ENCODE results near the gene LRMDA.

LRMDA gene

DNA sequence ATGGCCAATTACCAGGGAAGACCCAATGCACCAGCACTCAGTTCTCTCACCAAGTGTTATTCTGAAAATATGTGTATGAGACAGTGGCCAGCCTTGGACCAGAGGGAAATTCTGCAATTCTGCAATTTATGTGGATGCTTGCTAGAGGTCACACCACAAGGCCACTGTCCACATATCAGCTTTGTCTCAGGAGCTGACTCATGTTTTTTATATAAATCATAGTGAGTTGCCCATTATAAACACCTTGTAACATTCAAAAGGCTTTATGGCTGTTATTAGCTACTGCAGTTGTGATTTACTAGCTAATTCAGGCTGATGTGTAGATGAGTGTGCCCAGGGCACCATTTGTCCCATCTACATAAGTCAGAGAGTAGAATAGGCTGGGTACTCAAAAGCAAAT, 649.0 kb downstream of the LRMDA start:
- no peak for TF ChIP-seq ZNF274 (IDR thresholded peaks at IDR 0.05; ENCODE audit: low read depth, low read length)
- H3K4me3 ChIP-seq (ENCODE audit: low read length), result no peak overlapping the region

DNA sequence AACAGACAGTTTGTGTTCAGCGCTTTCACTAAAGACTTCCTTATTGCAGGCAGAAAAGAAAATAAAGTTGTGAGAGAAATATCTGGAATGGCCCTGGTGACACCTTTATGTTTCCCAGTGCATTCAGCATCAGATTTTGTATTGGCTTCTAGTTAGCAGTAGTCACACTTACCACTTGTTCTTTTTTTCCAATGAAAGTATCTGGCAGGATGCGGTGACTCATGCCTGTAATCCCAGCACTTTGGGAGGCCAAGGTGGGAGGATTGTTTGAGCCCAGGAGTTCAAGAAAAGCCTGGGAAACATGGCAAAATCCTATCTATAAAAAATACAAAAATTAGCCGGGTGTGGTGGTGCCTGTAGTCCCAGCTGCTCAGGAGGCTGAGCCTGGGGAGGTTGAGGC, 649.6 kb downstream of the LRMDA start:
- TF ChIP-seq ZNF274 (IDR thresholded peaks at IDR 0.05; ENCODE audit: low read depth, low read length), result no peak
- H3K4me3 ChIP-seq (ENCODE audit: low read length), result no peak overlapping the region

DNA sequence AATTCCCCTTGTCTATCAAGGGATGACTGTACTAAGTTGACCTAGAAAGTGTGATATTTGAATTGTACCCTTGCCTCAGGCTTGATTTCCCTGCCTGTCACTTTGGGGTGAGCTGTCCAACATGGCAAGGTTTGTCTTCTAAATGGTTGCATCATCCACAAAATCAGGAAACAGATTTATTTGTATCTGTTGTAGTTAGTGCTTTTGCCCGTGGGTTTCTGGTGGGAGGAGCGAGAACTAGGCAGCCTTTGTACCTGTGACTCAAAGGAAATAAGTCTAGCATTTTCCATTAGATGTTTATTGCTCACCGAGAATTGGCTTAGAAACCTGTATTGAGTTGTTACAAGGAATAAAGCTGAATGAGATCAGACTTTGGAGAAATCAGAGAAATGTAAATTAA, 650.8 kb downstream of the LRMDA start:
- no peak for TF ChIP-seq ZNF274 (IDR thresholded peaks at IDR 0.05; ENCODE audit: low read depth, low read length)
- no peak overlapping the region for H3K4me3 ChIP-seq (ENCODE audit: low read length)

DNA sequence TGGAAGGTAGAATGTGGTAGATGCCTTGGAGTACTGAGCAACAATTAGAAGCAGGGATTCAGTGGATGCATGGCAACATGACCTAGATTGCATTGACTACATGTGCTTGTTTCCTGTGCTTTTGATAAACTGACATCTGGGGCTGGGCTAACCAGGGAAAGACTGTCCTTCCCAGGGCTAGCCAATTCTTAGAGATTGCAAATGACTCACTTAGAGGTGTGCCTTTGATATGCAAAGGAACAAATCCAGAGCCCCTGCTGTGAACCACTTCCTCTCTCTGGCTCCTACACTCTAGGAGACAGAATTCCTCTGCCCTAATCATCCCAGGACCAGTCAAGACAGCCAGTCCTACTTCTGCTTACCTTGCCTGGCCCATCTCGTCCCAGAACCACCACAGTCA, 651.5 kb downstream of the LRMDA start:
- H3K4me3 ChIP-seq (ENCODE audit: low read length), result no peak overlapping the region
- TF ChIP-seq ZNF274 (IDR thresholded peaks at IDR 0.05; ENCODE audit: low read depth, low read length), result no peak

DNA sequence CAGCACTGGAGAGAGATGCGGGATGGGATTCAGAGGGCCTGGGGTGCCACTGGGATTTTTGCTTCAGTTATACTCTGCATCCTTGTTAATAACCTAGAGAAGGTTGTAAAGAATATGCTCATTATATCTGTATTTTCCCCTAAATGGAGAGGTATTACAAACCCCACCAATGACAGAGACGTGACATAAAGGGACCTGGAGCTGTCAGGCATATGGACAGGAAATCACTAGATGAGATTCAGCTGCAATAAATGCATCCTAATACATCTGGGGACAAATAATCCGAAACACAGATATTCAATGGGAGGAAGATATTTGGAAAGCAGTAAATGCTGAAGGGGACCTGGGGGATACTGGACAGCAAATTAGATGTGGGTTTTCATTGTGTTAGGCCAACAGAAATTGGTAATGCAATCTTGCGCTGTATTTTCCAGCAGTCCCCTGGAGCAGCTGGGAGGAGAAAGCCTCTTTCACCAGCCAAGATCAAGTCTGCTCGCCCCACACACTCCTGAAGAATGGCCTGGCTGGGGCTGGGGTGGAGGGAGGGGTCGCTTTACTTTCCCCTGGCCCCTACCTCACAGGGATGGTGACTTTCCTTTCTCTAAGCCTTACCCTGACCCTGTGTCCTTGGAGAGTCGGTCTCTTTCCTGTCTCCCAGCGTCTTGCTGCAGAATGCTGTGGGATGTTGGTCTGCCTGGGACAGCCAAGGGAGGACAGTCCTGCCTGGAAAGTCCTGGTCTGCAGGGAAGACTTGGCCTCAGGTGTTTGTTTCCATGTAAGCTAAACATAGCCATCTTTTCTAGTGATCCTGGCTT, 653.8 kb downstream of the LRMDA start:
- TF ChIP-seq ZNF274 (IDR thresholded peaks at IDR 0.05; ENCODE audit: low read depth, low read length), result no peak
- H3K4me3 ChIP-seq (ENCODE audit: low read length), result no peak overlapping the region

DNA sequence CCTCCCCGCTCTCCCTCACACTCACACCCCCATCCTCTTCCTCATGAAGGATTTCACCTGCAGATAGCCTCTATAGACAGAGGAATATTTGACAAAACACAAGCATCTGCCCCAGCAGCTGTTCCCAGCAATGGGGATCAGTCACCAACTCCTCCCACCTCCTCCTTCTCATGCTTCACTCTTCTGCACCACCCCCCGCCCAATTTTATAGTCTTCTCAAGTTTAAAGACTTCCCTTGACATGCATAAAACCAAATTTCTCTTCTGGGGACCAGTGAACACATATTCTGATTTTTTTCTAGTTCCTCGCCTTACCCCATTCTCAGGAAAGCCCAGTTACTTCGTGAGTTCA, 654.4 kb downstream of the LRMDA start:
- no peak for TF ChIP-seq ZNF274 (IDR thresholded peaks at IDR 0.05; ENCODE audit: low read depth, low read length)
- no peak overlapping the region for H3K4me3 ChIP-seq (ENCODE audit: low read length)

DNA sequence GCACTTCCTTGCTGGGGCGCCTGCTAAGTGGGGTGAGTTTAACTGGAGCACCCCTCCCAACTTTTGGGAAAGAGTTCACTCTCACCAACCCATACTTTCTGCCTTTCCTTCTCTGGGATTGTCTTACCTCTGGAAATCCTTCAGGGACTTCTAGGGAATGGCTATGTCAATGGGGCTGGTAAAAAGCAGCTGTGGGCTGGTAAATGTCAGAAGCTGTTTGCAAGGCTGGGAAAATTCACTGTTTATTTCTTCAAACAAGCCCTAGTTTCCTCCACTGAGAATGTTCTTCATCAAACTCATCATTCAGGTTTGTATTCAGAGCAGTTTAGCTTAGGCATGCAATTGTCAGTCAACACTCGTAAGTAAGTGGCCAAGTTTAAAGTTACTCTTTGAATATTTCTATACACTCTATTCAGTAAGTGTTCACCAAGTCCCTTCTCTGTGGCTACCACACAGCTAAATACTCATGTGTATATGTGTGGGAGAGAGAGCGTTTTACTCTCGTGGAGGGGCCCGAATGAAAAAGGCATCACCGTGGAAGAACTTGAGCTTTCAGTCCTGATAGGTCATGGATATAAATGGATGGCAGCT, 654.8 kb downstream of the LRMDA start:
- H3K4me3 ChIP-seq (ENCODE audit: low read length), result no peak overlapping the region
- TF ChIP-seq ZNF274 (IDR thresholded peaks at IDR 0.05; ENCODE audit: low read depth, low read length), result no peak

DNA sequence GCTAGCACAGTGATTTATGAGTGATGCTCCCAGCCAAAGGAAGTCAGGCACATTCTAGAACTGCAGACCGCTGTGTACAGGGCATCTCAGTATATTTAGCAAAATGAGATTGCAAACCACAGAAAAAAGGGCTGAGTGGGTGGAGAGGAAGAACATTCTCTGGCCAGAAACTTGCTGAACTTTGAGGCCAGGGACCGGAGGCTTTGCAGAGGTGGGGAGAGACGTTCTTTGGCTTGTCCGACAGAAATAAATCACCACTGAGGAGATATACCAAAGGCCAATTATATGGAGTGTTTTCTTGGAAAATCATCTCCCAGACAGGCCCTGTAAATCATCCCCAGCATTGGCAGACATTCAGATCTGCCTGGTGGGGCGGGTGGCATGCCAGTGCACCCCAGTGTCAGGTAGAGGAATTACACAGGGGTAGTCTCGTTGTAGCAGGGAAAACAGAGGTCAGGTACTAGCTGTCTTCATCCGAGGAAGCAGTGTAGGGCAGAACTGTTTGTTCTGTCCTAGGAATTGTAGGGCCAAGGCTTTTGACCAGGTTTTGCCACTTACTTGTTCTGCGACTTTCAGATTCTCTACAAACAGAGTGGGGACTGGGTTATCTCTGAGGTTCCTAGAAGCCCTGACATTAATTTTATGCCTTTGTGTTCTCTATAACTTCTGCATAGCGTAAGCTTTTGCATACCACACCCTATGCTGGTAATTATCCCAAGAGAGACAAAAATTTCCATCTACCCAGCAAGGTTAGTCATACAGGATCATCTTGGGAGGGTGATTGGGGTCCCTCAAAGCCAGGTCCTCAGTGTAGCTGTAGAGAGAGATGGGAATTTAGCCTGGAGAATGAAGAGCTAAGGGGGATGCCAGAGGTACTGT, 655.6 kb downstream of the LRMDA start:
- no peak for TF ChIP-seq ZNF274 (IDR thresholded peaks at IDR 0.05; ENCODE audit: low read depth, low read length)
- H3K4me3 ChIP-seq (ENCODE audit: low read length), result no peak overlapping the region

DNA sequence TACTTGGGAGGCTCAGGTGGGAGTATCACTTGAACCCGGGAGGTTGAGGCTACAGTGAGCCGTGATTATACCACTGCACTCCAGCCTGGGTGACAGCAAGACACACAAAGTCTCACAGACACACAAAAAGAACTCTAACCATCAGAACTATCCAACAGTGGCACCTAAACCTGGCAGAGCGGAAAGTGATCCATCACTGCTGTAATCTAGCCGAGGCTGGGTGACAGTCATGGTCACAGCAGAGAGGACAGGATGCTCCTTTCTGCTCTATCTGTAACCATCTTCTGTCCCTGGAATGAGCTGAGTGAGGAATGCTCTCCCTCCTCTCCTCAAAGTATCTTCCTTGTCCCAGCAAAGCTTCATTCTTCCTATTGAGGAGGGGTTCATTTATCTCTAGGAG, 656.6 kb downstream of the LRMDA start:
- H3K4me3 ChIP-seq (ENCODE audit: low read length), result no peak overlapping the region
- TF ChIP-seq ZNF274 (IDR thresholded peaks at IDR 0.05; ENCODE audit: low read depth, low read length), result no peak

DNA sequence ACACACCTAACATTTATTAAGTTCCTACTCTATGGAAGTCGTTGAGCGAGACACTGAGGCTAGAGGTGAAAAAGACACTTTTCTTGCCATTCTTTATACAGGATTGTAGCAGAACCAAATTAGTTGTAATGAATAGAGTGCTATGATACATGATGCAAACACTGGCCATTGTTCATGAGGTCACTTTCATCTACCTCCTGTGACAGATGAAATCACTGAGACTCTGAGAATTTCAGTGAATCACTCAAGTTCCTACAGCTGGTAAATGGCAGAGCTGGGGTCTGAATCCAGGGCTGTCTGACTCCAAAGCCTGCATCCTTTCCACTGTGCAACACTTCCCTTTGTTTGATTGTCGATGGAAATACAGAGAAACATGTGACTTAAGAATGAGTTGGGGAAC, 657.6 kb downstream of the LRMDA start:
- no peak overlapping the region for H3K4me3 ChIP-seq (ENCODE audit: low read length)
- no peak for TF ChIP-seq ZNF274 (IDR thresholded peaks at IDR 0.05; ENCODE audit: low read depth, low read length)

DNA sequence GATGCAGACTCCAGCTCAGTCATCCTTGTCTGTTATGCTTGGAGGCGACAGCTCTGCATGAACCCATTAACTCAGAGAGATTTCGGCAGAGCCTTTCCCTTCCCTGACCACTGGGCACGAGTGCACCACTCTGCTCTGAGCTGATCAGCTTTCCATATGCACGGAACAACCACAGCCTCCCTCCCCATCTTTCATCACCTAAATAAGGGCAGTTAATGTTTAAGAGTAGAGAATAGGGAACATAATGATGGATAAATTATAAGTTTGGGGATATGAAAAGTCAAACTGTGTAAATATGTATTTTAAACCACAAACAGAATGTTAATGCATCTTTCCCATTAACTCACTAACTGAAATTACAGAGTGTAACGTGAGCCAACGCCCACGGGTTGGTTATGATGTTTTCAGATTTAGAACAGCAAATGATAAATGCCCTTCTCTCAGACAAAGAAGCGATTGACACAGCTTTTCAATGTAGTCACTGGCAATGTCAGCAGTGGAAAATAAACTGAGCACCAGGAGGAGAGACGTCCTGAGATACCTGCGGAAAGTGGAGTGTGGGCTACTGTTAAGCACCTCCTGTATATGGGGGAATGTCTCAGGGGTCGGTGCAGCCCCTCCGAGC, 658.2 kb downstream of the LRMDA start:
- H3K4me3 ChIP-seq (ENCODE audit: low read length), result no peak overlapping the region
- no peak for TF ChIP-seq ZNF274 (IDR thresholded peaks at IDR 0.05; ENCODE audit: low read depth, low read length)

DNA sequence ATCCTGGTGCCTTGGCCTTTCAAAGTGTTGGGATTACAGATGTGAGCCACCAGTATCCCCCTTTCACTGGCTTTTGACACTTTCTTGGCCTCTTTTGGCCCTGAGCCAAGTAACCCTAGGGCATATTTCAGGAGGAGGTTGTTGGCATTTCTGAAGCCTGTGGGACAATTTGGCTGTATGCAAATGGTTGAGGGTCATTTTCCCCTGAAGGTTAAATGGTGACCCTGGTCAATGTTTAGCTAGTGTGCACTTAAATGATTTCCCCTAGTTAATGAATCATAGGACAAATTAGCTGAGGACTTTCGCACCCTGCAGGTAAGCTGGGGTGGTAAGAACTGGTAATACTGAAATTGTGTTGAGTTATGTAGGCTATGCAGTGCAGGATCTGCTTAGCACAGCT, 660.5 kb downstream of the LRMDA start:
- TF ChIP-seq ZNF274 (IDR thresholded peaks at IDR 0.05; ENCODE audit: low read depth, low read length), result no peak
- no peak overlapping the region for H3K4me3 ChIP-seq (ENCODE audit: low read length)

DNA sequence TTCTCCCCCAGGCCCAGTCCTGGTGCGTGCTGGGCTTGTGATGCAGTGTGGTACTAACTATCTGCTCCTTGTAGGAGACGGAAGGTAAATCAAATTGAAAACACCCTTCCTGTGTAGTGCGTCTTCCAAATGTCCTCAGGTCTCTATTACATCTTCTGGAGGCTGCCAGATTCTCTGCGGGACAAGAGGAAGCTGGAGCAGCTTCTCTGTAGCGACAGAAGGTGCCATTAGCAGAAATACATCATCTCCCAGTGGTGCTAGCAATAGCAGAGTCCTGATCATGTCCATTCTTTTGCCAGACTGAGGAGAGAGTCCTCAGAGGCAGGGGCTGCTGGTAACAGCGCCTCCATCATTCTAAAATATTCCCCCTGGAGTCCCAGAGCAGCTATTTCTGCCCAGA, 675.2 kb downstream of the LRMDA start:
- TF ChIP-seq ZNF274 (IDR thresholded peaks at IDR 0.05; ENCODE audit: low read depth, low read length), result no peak
- H3K4me3 ChIP-seq (ENCODE audit: low read length), result no peak overlapping the region

DNA sequence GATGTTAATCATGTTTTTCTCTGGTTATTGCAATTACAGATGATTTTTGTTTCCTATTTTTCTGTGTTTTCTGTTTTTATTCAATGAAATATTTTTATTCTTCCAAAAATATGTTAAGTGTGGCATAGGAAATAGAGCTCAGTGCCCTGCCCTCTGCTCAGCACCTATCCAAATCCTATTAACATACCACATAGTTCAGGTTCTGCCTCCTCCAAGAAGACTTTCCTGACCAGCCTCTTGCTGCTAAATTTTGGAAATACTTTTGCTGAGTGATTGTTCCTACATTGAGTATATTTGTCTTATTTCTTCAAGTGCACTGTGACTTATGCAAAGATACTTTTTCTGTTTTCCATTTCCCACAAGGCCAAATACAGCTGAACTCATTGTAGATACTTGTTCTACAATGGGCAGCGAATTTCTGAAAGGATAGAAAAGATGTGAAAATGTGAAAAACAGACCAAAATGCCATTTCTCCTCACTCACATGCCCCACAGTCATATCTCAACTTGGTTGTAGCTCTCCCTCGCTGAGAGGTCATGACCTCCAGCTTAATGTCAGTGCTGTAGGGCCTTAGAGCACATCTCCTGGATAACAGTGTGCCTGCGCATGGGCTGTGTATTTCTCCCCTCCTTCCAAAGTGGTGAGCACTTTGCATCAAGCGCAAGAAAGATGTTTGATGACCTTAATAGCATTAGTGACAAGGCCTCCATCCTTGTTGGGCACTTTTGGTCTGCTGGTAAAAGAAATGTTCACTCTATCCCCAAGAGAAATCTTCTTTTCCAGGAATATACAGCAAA, 677.3 kb downstream of the LRMDA start:
- H3K4me3 ChIP-seq (ENCODE audit: low read length), result no peak overlapping the region
- no peak for TF ChIP-seq ZNF274 (IDR thresholded peaks at IDR 0.05; ENCODE audit: low read depth, low read length)

Measured in GM08714 (cell line).